MV-4-11 (cell line): ENCODE measurements around the gene DIAPH2.
"Not testable (repeated sequence)": the region's sequence is repeated elsewhere in the genome, so short reads cannot be mapped to it uniquely, and the experiment has no call there.

ENCODE experiments used
- DNase-seq: peaks from one replicate; lab custom pipeline; 2025; lab: John Stamatoyannopoulos, UW

DIAPH2 gene

DNA sequence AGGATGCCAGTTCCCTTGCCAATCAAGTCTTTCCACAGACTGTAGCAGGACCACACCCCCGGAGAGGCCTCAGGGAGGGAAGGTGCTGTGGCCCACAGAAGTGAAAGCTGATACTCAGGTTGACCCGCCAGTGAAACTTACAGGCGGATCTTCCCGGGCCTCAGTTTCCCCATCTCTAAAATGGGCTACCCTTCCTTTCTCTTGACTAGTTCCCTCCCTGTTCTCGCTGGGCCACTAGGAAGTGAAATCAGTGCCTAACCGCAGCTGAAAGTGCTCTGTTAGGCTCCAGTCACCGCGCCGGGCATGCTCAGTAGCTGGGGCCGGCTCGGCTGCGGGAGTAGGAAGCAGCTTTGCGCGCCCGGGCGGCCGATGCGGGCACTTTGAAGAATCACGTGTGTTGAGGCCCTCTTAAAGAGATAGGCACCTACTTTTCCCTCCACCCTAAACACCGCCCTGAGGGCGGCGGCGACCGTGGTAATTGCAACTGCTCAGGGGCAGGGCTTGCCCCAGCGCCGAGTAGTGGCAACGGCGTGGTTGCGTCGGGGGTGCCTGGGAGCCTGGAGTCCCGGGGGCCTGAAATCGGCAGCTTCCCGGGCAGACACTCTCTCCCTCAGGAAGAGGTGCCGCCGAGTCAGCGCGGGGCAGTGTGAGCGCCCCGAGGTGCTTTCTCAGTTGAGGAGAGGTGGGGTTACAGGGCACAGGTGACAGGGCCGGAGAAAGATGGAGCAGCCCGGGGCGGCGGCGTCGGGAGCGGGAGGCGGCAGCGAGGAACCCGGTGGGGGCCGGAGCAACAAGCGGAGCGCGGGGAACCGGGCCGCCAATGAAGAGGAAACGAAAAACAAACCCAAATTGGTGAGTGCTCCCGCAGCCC, at the start of gene DIAPH2:
DIAPH2 (plus strand) TSS at position 504 of the 871 bp plus-strand sequence.
- peak; percentile 86 for DNase-seq

DNA sequence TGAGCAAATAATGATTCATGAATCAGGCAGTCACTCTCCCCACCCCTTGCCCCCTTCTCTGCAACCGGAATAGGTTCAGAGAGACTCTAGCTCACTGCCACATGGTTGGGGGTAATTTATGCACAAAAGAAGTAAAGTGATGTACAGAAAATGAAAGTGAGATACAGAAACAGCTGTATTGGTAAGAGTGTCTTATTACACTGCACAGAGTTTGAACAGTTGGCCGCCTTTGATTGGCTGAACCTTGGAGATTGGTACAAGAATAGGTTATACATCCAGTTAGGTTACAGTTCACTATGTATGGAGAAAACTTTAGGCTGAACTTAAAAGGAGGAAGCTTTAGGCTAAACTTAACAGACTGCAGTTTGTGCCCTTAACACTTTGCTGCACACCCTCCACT, 34.6 kb upstream of the DIAPH2 start:
- peak; percentile 6 for DNase-seq

DNA sequence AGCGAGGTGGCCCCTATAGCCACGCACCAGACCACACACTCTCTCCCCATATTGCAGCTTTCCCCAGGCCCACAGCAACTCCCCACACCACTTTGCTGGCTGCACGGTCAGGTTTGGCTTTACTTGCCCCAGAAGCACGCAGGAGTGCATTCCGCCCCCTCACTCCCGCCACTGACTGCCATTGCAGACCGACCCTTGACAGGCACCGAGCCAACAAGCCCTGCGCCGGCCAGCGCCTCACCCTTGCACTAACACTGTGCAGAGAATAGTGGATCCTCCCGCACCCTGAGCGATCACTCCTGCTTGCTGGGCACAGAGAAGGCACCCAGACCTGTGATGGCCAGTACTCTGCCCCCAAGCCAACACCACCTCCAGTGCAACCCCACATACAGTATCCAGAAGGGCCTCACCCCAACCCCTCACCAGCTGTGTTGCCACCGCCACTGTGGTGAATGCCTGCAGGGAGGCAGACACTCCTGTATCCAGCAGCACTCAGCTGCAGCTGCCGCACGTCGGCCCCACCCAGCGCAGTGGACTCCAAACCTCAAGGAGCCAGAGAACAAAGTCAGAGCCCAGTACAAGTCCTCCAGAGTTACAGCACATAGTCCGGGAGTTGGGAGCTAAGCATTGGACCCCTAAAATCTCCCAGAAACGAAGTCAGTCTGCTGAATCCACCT, 28.6 kb upstream of the DIAPH2 start:
- no peak for DNase-seq

DNA sequence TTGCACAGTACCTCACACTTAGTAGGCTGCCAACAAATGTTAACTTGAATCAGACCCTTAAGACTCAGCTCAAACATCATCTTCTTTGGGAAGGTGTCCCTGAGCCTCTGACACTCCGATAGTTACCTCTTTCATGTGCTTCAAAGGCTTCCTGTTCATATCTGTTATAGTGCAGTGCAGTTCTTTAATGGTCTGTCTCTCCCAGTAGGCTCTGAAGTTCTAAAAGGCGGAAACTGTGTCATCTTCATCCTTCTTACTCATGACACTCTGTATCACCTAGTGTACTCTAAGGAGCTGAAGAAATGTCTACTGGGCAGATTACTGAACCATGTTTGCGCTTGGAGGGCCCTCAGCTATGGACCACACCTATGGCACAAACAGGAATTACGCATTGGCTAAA, 2.1 kb upstream of the DIAPH2 start:
- DNase-seq, result no peak

GRCh38 chrX:96683997-96684338, 674 bp upstream of the DIAPH2 start:
- no peak for DNase-seq

- peak; percentile 76 for DNase-seq
Observed at GRCh38 chrX:96685210-96686099, 813 bp downstream of the DIAPH2 start.

- no peak for DNase-seq
Observed at GRCh38 chrX:96687776-96688175, 3.1 kb downstream of the DIAPH2 start.

DNA sequence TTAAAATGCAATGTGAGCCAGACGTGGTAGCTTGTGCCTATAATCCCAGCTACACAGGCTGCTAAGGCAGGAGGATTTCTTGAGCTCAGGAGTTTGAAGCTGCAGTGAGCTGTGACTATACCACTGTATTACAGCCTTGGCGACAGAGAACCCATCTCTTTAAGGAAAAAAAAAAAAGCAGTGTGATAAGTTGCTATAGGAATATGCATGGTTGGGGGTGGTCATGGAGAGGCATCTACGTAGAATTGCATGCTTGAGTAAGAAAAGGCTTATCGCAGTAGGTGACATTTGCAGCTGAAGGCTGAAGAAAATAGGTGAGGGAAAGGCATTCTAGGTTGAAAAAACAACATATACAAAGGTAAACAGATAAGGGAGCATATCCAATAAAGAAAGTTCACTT, 4.1 kb downstream of the DIAPH2 start:
- DNase-seq, result no peak

DNA sequence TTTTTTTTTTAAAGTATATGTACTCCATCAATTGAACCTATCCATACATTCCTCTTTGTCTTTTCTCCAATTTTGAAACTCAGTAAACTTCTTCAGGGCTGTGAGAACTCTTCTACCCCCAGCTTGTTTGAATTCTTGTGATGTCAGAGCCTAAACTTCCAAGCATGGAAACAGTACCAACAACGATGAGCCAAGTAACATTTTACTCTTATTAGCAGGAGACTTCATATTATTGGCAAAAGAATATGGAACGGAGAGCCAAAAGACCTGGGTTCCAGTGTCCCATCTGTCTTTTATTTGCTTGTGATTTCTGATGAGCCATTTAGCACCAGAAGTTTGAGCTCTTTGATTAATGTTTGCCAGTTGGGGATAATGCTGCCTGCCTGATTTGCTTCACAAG, 5.3 kb downstream of the DIAPH2 start:
- DNase-seq, result no peak

GRCh38 chrX:96692454-96692853, 7.8 kb downstream of the DIAPH2 start:
- peak; percentile 43 for DNase-seq

- DNase-seq, result no peak
Observed at GRCh38 chrX:96692890-96693289, 8.2 kb downstream of the DIAPH2 start.

DNA sequence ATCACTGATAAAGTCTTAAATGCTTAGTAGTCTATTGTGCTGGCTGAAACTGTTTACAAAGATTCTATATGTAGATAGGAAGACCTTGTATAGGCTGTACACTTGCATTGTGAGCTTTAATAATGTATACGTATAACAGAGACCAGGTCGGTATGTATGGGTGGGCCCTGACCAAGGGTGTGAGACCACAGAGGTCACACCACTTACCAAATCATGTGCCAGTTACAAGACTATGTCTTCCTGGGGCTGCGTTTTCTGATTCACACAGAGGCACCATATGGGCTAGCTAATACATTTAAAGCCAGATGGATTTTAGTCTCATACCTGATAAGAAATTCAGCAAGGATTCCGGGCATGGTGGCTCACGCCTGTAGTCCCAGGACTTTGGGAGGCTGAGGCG, 8.8 kb downstream of the DIAPH2 start:
- DNase-seq, result no peak

DNA sequence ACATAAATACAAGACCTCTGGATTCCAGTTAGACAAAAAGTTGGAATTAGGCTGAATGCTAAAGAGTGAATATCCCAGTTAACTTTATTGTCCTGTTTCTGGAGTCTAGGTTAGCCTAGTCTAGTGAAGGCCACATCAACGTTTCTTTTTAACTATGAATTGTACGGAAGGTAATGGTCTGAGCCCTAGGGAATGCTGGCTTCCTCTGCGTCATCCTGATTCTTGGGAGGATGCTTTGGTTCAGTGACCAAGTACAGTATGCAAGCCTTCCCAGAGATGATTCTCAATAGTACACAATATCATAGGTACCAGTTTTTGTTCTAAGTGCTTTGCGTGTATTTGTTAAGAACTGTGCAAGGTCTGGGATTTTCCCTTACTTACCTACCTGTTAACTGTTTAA, 11.8 kb downstream of the DIAPH2 start:
- DNase-seq, result no peak

DNA sequence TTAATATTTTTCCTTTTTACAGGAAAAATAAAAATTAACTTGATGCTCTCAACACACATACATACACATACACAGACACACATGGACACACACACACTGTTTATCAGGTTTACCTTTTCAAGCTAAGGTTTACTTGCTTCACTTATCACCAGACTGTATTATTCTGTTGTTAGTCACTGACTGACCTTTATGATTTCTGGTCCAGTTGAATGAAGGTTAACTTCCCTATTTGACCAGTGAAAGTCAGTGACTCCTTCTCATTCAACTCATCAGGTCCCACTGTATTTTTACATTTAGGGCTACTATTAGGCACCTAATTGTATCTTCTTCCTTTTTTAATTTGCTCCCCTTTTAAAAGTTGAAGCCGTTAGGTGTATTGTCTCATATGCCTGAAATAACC, 16.0 kb downstream of the DIAPH2 start:
- no peak for DNase-seq

- no peak for DNase-seq
Observed at GRCh38 chrX:96703379-96703778, 18.7 kb downstream of the DIAPH2 start.

DNA sequence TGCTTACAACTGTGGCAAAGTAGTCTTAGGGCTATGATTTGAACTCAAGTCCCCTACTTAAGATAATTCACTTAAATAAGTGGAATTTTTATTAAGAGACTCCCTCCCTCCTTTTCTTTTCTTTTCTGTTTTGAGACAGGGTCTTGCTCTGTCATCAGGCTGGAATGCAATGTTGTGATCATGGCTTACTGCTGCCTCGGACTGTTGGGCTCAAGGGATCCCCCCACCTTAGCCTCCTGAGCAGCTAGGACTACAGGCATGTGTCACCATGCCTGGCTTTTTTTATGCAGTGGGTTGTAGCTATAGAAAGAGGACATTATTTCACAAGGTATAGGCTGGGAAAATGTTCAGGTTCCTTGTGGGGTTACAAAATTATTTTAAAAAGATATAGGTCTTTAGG, 19.2 kb downstream of the DIAPH2 start:
- no peak for DNase-seq

GRCh38 chrX:96704629-96705028, 20.0 kb downstream of the DIAPH2 start:
- no peak for DNase-seq

- DNase-seq, result no peak
Observed at GRCh38 chrX:96705905-96706304, 21.3 kb downstream of the DIAPH2 start.

DNA sequence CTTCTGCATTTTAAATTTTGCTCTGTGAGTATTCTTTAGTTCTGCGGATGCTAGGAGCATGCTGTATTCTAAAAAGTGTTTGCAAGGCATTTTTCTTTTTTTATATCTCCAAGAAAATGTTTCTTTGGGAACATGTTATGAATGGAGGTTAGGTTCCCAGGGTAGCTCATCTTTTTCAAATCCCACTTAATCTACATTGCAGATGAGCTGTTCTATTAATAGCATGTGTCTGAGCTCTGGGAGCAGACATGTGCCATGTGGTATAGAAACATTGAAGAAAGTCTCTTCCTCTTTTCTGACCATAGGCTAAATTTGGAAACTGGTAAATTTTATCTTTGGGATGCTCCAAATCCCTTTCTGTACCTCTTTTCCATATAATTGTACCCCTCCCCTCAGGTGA, 23.2 kb downstream of the DIAPH2 start:
- peak; percentile 77 for DNase-seq

GRCh38 chrX:96710031-96710430, 25.4 kb downstream of the DIAPH2 start:
- DNase-seq, result no peak

GRCh38 chrX:96713303-96713702, 28.7 kb downstream of the DIAPH2 start:
- no peak for DNase-seq

- not testable (repeated sequence) for DNase-seq
Observed at GRCh38 chrX:96714393-96714792, 29.8 kb downstream of the DIAPH2 start.

DNA sequence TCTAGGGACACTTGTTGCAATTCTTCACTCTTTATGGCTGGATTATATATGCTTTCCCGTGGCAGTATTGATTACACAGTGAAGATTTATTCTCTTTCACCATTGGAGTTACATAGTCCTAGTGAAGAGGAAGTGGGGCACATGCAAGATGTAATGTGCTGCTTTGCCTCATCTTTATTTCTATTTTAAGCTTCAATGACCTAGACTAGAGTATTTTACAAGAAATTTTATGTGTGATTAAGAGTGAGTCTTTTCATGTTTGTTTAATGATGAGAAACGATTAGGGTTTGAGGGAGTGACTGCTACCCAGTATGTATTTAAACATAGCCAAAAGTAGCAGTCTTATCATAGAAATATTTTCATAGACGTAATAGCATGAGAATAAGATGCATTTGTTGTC, 30.8 kb downstream of the DIAPH2 start:
- DNase-seq, result peak; percentile 58
